ENCODE results near the gene IQSEC3.
"Not testable (repeated sequence)": the region's sequence is repeated elsewhere in the genome, so short reads cannot be mapped to it uniquely, and the experiment has no call there.

- TF ChIP-seq, protein P1, sequence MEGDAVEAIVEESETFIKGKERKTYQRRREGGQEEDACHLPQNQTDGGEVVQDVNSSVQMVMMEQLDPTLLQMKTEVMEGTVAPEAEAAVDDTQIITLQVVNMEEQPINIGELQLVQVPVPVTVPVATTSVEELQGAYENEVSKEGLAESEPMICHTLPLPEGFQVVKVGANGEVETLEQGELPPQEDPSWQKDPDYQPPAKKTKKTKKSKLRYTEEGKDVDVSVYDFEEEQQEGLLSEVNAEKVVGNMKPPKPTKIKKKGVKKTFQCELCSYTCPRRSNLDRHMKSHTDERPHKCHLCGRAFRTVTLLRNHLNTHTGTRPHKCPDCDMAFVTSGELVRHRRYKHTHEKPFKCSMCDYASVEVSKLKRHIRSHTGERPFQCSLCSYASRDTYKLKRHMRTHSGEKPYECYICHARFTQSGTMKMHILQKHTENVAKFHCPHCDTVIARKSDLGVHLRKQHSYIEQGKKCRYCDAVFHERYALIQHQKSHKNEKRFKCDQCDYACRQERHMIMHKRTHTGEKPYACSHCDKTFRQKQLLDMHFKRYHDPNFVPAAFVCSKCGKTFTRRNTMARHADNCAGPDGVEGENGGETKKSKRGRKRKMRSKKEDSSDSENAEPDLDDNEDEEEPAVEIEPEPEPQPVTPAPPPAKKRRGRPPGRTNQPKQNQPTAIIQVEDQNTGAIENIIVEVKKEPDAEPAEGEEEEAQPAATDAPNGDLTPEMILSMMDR (IDR thresholded peaks at IDR 0.05): not testable (repeated sequence)
- not testable (repeated sequence) for TF ChIP-seq POLR2AphosphoS5, POLR2A, EP300 (IDR thresholded peaks at IDR 0.05)
Observed at GRCh38 chr12:51962-52361, 14.6 kb upstream of the IQSEC3 start.

All from upper lobe of left lung (tissue), 4 donors.